DMS 273 treated with DMSO at 0.1 percent for 48 hours (cell line): ENCODE measurements around the gene C16orf96.
"Not testable (repeated sequence)": the region's sequence is repeated elsewhere in the genome, so short reads cannot be mapped to it uniquely, and the experiment has no call there.

Experiments used
- DNase-seq: peaks from one replicate; lab custom pipeline; 2025; lab: John Stamatoyannopoulos, UW

C16orf96 gene

GRCh38 chr16:4566144-4566543 lies 10.0 kb downstream of the C16orf96 start:
- no peak for DNase-seq

- no peak for DNase-seq
Measured at GRCh38 chr16:4570086-4570485, 13.9 kb downstream of the C16orf96 start.

- DNase-seq, result no peak
Measured at GRCh38 chr16:4570688-4571321, 14.7 kb downstream of the C16orf96 start.

GRCh38 chr16:4572715-4573114 lies 16.6 kb downstream of the C16orf96 start:
- no peak for DNase-seq

GRCh38 chr16:4573926-4574325 lies 17.8 kb downstream of the C16orf96 start:
- not testable (repeated sequence) for DNase-seq

GRCh38 chr16:4574919-4575705 lies 19.0 kb downstream of the C16orf96 start:
- DNase-seq, result no peak

GRCh38 chr16:4576008-4576407 lies 19.9 kb downstream of the C16orf96 start:
- no peak for DNase-seq

- DNase-seq, result no peak
Measured at GRCh38 chr16:4578961-4579530, 22.9 kb downstream of the C16orf96 start.

GRCh38 chr16:4580250-4580649 lies 24.1 kb downstream of the C16orf96 start:
- no peak for DNase-seq

- no peak for DNase-seq
Measured at GRCh38 chr16:4583906-4584305, 27.8 kb downstream of the C16orf96 start.

GRCh38 chr16:4586291-4586690 lies 30.2 kb downstream of the C16orf96 start:
- no peak for DNase-seq

GRCh38 chr16:4588386-4588785 lies 32.2 kb downstream of the C16orf96 start:
- DNase-seq, result no peak

GRCh38 chr16:4588961-4589360 lies 32.8 kb downstream of the C16orf96 start:
- DNase-seq, result no peak

GRCh38 chr16:4591191-4591590 lies 35.1 kb downstream of the C16orf96 start:
- DNase-seq, result no peak

- no peak for DNase-seq
Measured at GRCh38 chr16:4591706-4592470, 35.7 kb downstream of the C16orf96 start.

- no peak for DNase-seq
Measured at GRCh38 chr16:4593086-4593485, 36.9 kb downstream of the C16orf96 start.

GRCh38 chr16:4594433-4595410 lies 38.6 kb downstream of the C16orf96 start:
- no peak for DNase-seq

- DNase-seq, result no peak
Measured at GRCh38 chr16:4597174-4597573, 41.0 kb downstream of the C16orf96 start.

GRCh38 chr16:4599037-4599436 lies 42.9 kb downstream of the C16orf96 start:
- DNase-seq, result no peak

- no peak for DNase-seq
Measured at GRCh38 chr16:4599545-4599944, 43.4 kb downstream of the C16orf96 start.
